Measurements from ENCODE around the gene KIF3B.
"Not testable (repeated sequence)": the region's sequence is repeated elsewhere in the genome, so short reads cannot be mapped to it uniquely, and the experiment has no call there.

The KIF3B gene

DNA sequence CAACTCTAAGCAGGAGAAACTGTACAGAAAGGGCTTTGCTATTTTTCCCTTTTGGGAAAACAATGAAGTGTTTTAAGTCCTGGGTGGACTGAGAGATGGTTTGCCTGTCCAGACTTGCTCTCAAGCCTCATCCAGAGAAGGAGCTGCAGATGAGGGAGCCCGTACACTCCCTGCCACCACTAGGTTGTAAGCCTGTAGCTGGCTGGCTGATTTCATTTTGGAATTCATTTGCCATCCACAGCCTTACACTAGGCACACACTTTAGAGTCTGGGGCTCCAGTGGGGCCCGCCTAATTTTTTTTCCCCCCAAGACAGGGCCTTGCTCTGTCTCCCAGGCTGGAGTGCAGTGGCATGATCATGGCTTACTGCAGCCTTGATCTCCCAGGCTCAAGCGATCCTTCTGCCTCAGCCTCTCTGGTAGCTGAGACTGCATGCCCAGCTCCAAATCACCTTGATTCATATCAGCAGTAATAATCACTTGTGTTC, 41.4 kb upstream of the KIF3B start:
- Histone ChIP-seq H3K4me2 (ENCODE audit: low read length) (no peak overlapping the region), H3K4me3 (ENCODE audit: low read length) (no peak overlapping the region), H3K27me3 (ENCODE audit: control insufficient read depth, insufficient read depth, low read length) (no peaks in the 10 kb centered on the region), H3K4me1 (ENCODE audit: control insufficient read depth, insufficient read depth, low read length) (no peaks in the 10 kb centered on the region), H3K36me3 (ENCODE audit: insufficient read depth, low read length) (peaks cover 43% of the 10 kb centered on the region), H3K9me3 (replicated peaks; ENCODE audit: low read length) (no peaks in the 10 kb centered on the region), H3K9ac (ENCODE audit: low read depth, low read length) (no peak overlapping the region)

DNA sequence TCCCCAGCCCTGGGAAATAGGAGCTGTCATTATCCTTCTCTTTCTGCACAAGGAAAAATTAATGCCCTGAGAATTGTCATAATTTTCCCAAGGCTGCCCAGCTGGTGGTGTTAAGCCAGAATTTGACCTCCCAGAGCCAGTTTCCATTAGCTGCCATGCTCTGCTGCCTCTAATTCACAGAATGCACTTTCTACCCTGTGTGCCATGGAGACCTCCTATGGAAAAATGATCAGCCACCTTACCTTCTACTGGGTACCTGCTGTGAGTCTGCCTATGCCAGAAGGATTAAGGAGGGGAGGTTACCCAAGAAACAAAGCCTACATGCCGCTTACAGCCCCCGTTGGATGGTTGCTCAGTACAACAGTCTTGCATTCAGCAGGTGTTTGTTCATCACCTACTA, 40.6 kb upstream of the KIF3B start:
- Histone ChIP-seq H3K4me3 (ENCODE audit: low read length) (no peak overlapping the region), H3K4me1 (ENCODE audit: control insufficient read depth, insufficient read depth, low read length) (no peaks in the 10 kb centered on the region), H3K36me3 (ENCODE audit: insufficient read depth, low read length) (peaks cover 36% of the 10 kb centered on the region), H3K4me2 (ENCODE audit: low read length) (no peak overlapping the region), H3K27me3 (ENCODE audit: control insufficient read depth, insufficient read depth, low read length) (no peaks in the 10 kb centered on the region), H3K9ac (ENCODE audit: low read depth, low read length) (no peak overlapping the region), H3K9me3 (replicated peaks; ENCODE audit: low read length) (no peaks in the 10 kb centered on the region)

DNA sequence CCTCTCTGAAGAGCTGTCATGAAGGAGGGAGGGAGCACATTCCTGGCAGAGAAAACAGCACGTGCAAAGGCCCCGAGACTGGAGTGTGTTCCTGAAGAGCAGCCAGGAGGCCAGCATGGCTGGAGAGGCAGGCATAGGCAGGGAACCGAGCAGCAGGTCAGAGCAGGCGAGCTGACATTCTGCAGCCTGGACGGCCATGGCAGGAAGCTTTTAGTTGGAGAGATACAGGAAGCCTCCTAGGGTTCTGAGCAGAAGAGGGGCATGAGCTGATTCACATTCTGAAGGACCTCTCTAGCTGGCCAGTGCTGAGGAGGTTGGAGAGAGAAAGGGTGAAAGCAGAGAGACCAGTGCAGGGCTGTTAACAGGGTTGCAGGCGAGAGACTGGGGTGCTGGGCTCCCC, 40.0 kb upstream of the KIF3B start:
- no peaks in the 10 kb centered on the region for H3K9me3 ChIP-seq (replicated peaks; ENCODE audit: low read length)
- H3K4me3 ChIP-seq (ENCODE audit: low read length), result no peak overlapping the region
- H3K4me1 ChIP-seq (ENCODE audit: control insufficient read depth, insufficient read depth, low read length), result no peaks in the 10 kb centered on the region
- H3K4me2 ChIP-seq (ENCODE audit: low read length), result no peak overlapping the region
- peaks cover 33% of the 10 kb centered on the region for H3K36me3 ChIP-seq (ENCODE audit: insufficient read depth, low read length)
- no peak overlapping the region for H3K9ac ChIP-seq (ENCODE audit: low read depth, low read length)
- H3K27me3 ChIP-seq (ENCODE audit: control insufficient read depth, insufficient read depth, low read length), result no peaks in the 10 kb centered on the region

DNA sequence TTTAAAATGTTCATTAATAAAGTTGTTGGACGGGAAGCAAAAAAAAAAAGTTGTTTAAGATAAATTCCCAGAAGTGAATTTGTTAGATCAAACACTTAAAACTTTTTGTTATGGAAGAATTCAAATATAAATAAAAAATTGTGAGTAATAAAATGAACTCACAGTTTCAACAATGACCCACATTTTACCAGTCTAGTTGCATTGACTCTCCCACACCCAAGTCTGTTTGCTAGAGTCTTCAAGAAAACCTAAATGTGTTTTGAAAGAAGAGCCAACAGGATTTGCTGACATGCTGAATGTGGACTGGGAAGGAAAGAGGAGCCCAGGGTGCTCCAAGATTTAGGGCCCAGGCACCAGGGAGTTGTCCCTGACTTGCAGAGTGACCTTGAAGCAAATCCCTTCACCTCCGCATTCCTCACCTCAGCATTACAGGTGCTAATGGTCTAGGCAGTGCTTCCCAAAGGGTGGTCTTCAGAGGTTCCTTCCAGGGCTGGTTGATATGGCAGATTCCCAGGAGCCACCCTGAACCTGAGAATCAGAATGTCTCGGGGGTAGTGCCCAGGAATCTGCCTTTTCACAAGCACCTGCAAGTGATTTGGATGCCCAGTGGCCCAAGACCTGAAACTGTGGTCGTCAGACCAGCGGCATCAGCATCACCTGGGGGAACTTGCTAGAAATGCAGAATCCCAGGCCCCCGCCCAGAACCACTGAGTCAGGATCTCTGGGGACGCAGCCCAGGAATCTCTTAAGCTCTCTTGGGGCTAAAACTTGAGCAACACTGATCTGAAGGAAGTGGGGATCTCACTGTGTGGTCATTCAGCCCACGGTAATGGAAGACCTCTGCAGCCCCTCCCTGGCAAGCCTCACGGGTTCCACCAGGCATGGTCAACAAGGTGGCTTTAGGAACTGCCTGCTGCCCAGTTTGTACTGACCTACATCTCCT, 38.7 kb upstream of the KIF3B start:
- no peak overlapping the region for H3K4me2 ChIP-seq (ENCODE audit: low read length)
- H3K4me3 ChIP-seq (ENCODE audit: low read length), result no peak overlapping the region
- H3K4me1 ChIP-seq (ENCODE audit: control insufficient read depth, insufficient read depth, low read length), result no peaks in the 10 kb centered on the region
- H3K36me3 ChIP-seq (ENCODE audit: insufficient read depth, low read length), result peaks cover 23% of the 10 kb centered on the region
- no peaks in the 10 kb centered on the region for H3K9me3 ChIP-seq (replicated peaks; ENCODE audit: low read length)
- H3K9ac ChIP-seq (ENCODE audit: low read depth, low read length), result no peak overlapping the region
- H3K27me3 ChIP-seq (ENCODE audit: control insufficient read depth, insufficient read depth, low read length), result no peaks in the 10 kb centered on the region

DNA sequence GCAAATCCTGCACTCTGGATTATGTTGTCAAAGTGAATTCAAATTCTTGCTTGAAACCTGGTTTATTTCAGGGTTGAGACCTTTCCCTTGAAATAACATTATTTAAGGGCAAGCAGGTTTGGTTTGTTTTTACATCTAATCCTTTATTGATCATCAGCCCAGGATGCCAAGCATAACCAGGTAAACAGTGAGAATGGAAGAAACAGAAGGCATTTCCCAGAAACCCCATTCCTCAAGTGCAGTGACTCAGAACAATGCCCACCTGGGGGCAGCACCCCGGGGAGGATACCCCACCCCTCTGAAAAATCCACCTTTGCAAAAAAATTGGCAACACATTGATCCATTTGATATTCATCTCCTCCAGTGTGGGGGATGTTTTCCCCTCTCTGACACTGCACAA, 37.2 kb upstream of the KIF3B start:
- Histone ChIP-seq H3K4me1 (ENCODE audit: control insufficient read depth, insufficient read depth, low read length) (peaks cover 9% of the 10 kb centered on the region), H3K27me3 (ENCODE audit: control insufficient read depth, insufficient read depth, low read length) (no peaks in the 10 kb centered on the region), H3K4me3 (ENCODE audit: low read length) (no peak overlapping the region), H3K36me3 (ENCODE audit: insufficient read depth, low read length) (peaks cover 10% of the 10 kb centered on the region), H3K9ac (ENCODE audit: low read depth, low read length) (no peak overlapping the region), H3K4me2 (ENCODE audit: low read length) (no peak overlapping the region), H3K9me3 (replicated peaks; ENCODE audit: low read length) (no peaks in the 10 kb centered on the region)

DNA sequence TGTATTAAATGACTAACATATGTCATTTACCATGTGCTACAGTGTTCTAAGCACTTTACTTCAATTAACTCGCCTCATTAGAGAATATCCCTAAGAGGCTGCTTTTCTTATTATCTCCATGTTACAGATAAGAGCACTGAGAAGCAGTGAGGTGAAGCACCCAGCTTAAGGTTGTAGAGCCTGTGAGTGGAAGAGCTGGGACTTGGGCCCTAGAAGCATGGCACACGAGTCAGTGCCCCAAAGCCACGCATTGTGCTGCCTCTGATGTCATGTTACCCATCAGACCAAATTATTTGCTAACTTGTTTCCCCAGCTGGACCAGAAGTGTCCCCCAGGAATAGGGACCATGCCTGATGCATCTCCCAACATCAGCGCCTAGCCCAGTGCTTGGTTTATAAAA, 35.6 kb upstream of the KIF3B start:
- H3K9me3 ChIP-seq (replicated peaks; ENCODE audit: low read length), result no peaks in the 10 kb centered on the region
- no peaks in the 10 kb centered on the region for H3K36me3 ChIP-seq (ENCODE audit: insufficient read depth, low read length)
- H3K4me3 ChIP-seq (ENCODE audit: low read length), result no peak overlapping the region
- H3K4me1 ChIP-seq (ENCODE audit: control insufficient read depth, insufficient read depth, low read length), result peaks cover 9% of the 10 kb centered on the region
- H3K4me2 ChIP-seq (ENCODE audit: low read length), result no peak overlapping the region
- no peak overlapping the region for H3K9ac ChIP-seq (ENCODE audit: low read depth, low read length)
- H3K27me3 ChIP-seq (ENCODE audit: control insufficient read depth, insufficient read depth, low read length), result no peaks in the 10 kb centered on the region

DNA sequence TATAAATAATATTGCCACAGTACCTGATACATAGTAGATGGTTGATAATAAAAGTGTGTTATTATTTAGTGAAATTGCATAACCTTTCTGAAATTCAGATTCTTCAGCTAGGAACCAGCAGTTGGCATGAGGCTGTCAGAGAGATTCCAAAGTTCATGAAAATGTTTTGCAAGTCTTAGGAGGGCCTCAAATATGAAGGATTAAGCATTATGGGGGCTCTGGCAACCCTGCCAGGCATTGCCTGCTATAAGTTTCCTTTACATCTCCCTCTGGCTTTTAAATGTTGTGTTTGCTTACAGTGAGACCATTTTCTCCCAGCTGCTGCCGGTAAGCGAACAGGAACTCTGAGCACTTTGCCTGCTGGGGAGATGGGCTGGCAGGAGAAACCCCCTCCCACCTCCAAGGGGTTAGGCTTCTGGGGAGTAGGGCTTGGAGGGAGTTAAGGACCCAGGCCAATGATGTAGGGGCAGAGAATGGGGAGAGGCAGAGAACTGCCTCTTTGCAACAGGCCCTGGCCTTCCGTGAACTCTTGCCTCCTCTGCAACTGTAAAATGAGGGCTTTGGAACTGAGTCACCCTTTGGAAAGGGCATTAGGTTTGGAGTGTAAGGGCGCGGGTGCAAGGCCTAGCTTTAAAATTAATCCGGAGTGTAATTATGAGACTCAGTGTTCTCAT, 33.2 kb upstream of the KIF3B start:
- H3K9ac ChIP-seq (ENCODE audit: low read depth, low read length), result no peak overlapping the region
- no peak overlapping the region for H3K4me2 ChIP-seq (ENCODE audit: low read length)
- peaks cover 9% of the 10 kb centered on the region for H3K4me1 ChIP-seq (ENCODE audit: control insufficient read depth, insufficient read depth, low read length)
- H3K4me3 ChIP-seq (ENCODE audit: low read length), result no peak overlapping the region
- H3K9me3 ChIP-seq (replicated peaks; ENCODE audit: low read length), result no peaks in the 10 kb centered on the region
- no peaks in the 10 kb centered on the region for H3K36me3 ChIP-seq (ENCODE audit: insufficient read depth, low read length)
- H3K27me3 ChIP-seq (ENCODE audit: control insufficient read depth, insufficient read depth, low read length), result no peaks in the 10 kb centered on the region

DNA sequence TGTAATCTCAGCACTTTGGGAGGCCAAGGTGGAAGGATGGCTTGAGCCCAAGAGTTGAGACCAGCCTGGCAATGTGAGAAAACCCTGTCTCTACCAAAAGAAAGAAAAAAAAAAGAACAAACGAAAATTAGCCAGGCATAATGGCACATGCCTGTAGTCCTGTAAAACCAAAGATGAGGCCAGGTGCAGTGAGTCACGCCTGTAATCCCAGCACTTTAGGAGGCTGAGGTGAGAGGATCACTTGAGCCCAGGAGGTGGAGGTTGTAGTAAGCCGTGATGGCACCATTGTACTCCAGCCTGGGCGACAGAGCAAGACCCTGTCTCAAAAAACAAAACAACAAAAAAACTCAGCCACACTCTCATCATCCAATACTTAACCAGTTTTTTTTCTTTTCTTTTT, 32.5 kb upstream of the KIF3B start:
- Histone ChIP-seq H3K9me3 (replicated peaks; ENCODE audit: low read length) (no peaks in the 10 kb centered on the region), H3K36me3 (ENCODE audit: insufficient read depth, low read length) (no peaks in the 10 kb centered on the region), H3K27me3 (ENCODE audit: control insufficient read depth, insufficient read depth, low read length) (no peaks in the 10 kb centered on the region), H3K9ac (ENCODE audit: low read depth, low read length) (no peak overlapping the region), H3K4me3 (ENCODE audit: low read length) (no peak overlapping the region), H3K4me1 (ENCODE audit: control insufficient read depth, insufficient read depth, low read length) (peaks cover 9% of the 10 kb centered on the region), H3K4me2 (ENCODE audit: low read length) (no peak overlapping the region)

DNA sequence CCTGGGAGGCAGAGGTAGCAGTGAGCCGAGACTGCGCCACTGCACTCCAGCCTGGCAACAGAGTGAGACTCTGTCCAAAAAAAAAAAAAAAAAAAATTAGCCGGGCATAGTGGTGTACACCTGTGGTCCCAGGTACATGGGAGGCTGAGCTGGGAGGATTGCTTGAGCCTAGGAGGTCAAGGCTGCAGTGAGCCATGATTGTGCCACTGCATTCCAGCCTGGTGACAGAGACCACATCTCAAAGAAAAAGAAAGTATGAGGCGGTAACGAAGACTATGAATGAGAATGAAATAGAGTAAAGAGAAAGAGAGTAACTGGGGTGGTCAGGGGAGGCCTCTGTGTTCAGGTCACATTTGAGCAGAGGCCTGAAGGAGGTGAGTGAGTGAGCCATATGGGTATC, 31.2 kb upstream of the KIF3B start:
- not testable (repeated sequence) for H3K9ac ChIP-seq (ENCODE audit: low read depth, low read length); H3K36me3 ChIP-seq (ENCODE audit: insufficient read depth, low read length); H3K4me2 ChIP-seq (ENCODE audit: low read length); H3K4me3 ChIP-seq (ENCODE audit: low read length); H3K27me3 ChIP-seq (ENCODE audit: control insufficient read depth, insufficient read depth, low read length); H3K4me1 ChIP-seq (ENCODE audit: control insufficient read depth, insufficient read depth, low read length); H3K9me3 ChIP-seq (replicated peaks; ENCODE audit: low read length)

DNA sequence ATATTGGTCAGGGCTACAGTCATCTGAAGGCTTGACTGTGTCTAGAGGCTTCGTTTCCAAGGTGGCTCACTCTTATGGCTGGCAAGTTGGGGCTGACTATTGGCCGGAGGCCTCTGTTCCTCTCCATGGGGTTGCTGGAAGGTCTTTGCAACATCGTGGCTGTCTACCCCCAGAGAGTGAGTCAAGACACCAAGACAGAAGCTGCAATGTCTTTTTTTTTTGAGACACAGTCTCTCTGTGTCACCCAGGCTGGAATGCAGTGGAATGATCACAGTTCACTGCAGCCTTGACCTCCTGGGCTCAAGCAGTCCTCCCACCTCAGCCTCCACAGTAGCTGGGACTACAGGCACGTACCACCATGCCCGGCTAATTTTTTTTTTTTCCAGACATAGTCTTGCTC, 29.4 kb upstream of the KIF3B start:
- Histone ChIP-seq H3K9me3 (replicated peaks; ENCODE audit: low read length) (no peaks in the 10 kb centered on the region), H3K4me3 (ENCODE audit: low read length) (no peak overlapping the region), H3K4me2 (ENCODE audit: low read length) (no peak overlapping the region), H3K36me3 (ENCODE audit: insufficient read depth, low read length) (no peaks in the 10 kb centered on the region), H3K9ac (ENCODE audit: low read depth, low read length) (no peak overlapping the region), H3K27me3 (ENCODE audit: control insufficient read depth, insufficient read depth, low read length) (no peaks in the 10 kb centered on the region), H3K4me1 (ENCODE audit: control insufficient read depth, insufficient read depth, low read length) (peaks cover 9% of the 10 kb centered on the region)

DNA sequence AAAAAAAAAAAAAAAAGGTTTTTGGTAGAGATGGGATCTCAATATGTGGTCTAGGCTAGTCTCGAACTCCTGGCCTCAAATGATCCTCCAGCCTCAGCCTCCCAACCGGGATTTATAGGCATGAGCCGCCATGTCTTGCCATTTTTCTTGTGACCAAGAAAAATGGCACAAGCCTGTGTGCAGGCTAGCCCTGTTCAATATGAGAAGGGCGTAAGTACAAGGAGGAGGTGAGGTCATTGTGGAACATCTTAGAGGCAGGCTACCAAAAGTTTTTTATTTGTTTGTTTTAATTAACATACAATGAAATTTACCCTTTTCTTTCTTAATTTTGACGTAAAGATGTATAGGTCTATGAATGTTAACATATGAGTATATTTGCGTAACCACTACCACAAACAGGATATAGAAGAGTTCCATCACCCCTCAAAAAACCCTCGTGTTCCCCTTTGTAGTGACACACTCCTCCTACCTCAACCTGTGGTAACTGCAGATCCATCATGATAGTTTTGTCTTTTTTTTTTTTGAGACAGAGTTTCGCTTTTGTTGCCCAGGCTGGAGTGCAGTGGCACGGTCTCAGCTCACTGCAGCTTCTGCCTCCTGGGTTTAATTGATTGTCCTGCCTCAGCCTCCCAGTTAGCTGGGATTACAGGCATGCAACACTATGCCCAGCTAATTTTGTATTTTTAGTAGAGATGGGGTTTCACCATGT, 28.3 kb upstream of the KIF3B start:
- Histone ChIP-seq H3K9ac (ENCODE audit: low read depth, low read length) (no peak overlapping the region), H3K36me3 (ENCODE audit: insufficient read depth, low read length) (no peaks in the 10 kb centered on the region), H3K4me3 (ENCODE audit: low read length) (no peak overlapping the region), H3K9me3 (replicated peaks; ENCODE audit: low read length) (no peaks in the 10 kb centered on the region), H3K4me2 (ENCODE audit: low read length) (no peak overlapping the region), H3K27me3 (ENCODE audit: control insufficient read depth, insufficient read depth, low read length) (no peaks in the 10 kb centered on the region), H3K4me1 (ENCODE audit: control insufficient read depth, insufficient read depth, low read length) (peaks cover 7% of the 10 kb centered on the region)

Data from skeletal muscle satellite cell (primary cell).